BE2C (cell line): Measurements from ENCODE around the gene AAGAB.

Experiments
- DNase-seq: peaks from one replicate; pipeline ENCODE4 v3.0.0-alpha.2; 2020
- H3K27me3 ChIP-seq: fragments of 250-450 bp; sonication (Bioruptor Pico); 2 replicates; pipeline ENCODE4 v1.5.1; 2020; ENCODE audit warnings: mild to moderate bottlenecking
- H3K36me3 ChIP-seq: fragments of 250-450 bp; sonication (Bioruptor Pico); 2 replicates; pipeline ENCODE4 v1.5.1; 2020; ENCODE audit warnings: mild to moderate bottlenecking
- H3K4me1 ChIP-seq: fragments of 250-450 bp; sonication (Bioruptor Pico); 2 replicates; pipeline ENCODE4 v1.5.1; 2020
- H3K4me3 ChIP-seq: 2 replicates; pipeline ENCODE4 v1.5.1; 2011; ENCODE audit warnings: low read depth, low read length
- H3K9me3 ChIP-seq: fragments of 250-450 bp; sonication (Bioruptor Pico); 2 replicates; pipeline ENCODE4 v1.5.1; 2020
- CTCF ChIP-seq: IDR thresholded peaks from 2 replicates; pipeline ENCODE4 v1.5.1; 2012; ENCODE audit warnings: mild to moderate bottlenecking, low read depth, low read length

The AAGAB gene

DNA sequence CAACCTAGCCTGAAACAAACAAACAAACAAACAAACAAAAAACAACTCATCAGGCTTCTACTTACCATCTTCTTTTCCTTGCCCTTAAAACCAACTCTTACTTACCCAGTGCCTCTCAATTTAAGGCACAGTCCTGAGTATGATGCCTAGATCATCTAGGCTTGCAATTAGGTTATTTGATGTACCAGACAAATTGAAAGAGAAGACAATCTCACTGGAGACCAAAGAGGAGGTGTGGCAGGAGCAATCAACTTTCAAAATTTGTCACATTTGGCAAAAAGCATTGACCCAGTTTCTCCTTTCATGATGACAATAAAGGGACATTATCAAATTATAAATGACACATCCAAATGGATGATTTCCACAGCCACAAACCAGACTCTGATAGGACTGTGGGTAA lies 36.0 kb downstream of the AAGAB start:
- no peaks in the 10 kb centered on the region for H3K9me3 ChIP-seq
- DNase-seq = no peak

GRCh38 chr15:67216859-67217258 lies 37.6 kb downstream of the AAGAB start:
- H3K4me3 ChIP-seq = no peak overlapping the region
- no peak for DNase-seq
- TF ChIP-seq CTCF = no peak
- no peaks in the 10 kb centered on the region; the same call in 1 of the 2 replicates for H3K36me3 ChIP-seq
- no peaks in the 10 kb centered on the region for H3K9me3 ChIP-seq
- no peaks in the 10 kb centered on the region for H3K27me3 ChIP-seq
- no peaks in the 10 kb centered on the region for H3K4me1 ChIP-seq

More for the DNA sequence above, 36.0 kb downstream of the AAGAB start:
- no peaks in the 10 kb centered on the region; the same call in 1 of the 2 replicates for H3K36me3 ChIP-seq
- no peak overlapping the region for H3K4me3 ChIP-seq
- H3K27me3 ChIP-seq = no peaks in the 10 kb centered on the region
- TF ChIP-seq CTCF = no peak
- no peaks in the 10 kb centered on the region for H3K4me1 ChIP-seq

- no peaks in the 10 kb centered on the region for H3K27me3 ChIP-seq
- no peaks in the 10 kb centered on the region for H3K9me3 ChIP-seq
- H3K36me3 ChIP-seq = no peaks in the 10 kb centered on the region; the same call in 1 of the 2 replicates
- no peak overlapping the region for H3K4me3 ChIP-seq
- TF ChIP-seq CTCF = no peak
- no peaks in the 10 kb centered on the region for H3K4me1 ChIP-seq
- no peak for DNase-seq
Observed at GRCh38 chr15:67215102-67215501, 39.4 kb downstream of the AAGAB start.

- DNase-seq = no peak
- H3K36me3 ChIP-seq = peaks cover 4% of the 10 kb centered on the region
- no peaks in the 10 kb centered on the region for H3K9me3 ChIP-seq
- H3K4me1 ChIP-seq = no peaks in the 10 kb centered on the region
- no peaks in the 10 kb centered on the region for H3K27me3 ChIP-seq
- H3K4me3 ChIP-seq = no peak overlapping the region
- TF ChIP-seq CTCF = no peak
Observed at GRCh38 chr15:67212684-67213367, 41.6 kb downstream of the AAGAB start.

DNA sequence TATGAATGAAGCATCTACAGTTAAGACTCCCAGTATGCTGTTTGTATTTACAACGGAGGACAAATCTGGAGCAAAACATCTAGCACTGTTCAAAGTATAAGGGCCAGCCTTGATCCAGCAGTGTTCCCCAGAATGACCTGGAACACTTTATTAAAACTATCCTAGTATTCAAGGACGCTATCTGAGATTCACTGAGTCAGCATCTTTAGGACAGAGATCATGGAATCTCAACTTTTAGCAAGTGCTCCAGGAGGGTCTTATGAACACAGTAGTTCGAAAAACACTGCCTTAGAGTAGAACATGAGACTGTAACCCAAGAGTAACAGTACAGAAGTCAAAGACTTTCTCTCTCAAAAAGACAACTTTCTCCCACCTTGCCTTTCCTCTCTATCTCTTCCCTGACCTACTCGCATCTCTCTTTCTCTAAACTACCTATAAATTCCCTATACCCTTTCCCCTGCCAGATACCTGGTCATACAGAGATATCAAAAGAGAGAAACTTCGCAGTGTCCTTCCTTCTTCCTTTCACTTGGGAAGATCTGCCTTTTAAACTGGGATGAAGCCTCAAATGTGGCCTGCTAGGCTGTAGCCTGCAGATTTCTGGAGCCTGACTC lies 43.8 kb downstream of the AAGAB start:
- no peak for DNase-seq
- peaks cover 4% of the 10 kb centered on the region for H3K36me3 ChIP-seq
- H3K9me3 ChIP-seq = no peaks in the 10 kb centered on the region
- H3K4me3 ChIP-seq = no peak overlapping the region
- no peaks in the 10 kb centered on the region for H3K27me3 ChIP-seq
- H3K4me1 ChIP-seq = no peaks in the 10 kb centered on the region
- no peak for TF ChIP-seq CTCF

GRCh38 chr15:67208396-67208795 lies 46.1 kb downstream of the AAGAB start:
- Histone ChIP-seq H3K9me3 (no peaks in the 10 kb centered on the region), H3K27me3 (no peaks in the 10 kb centered on the region), H3K4me3 (no peak overlapping the region), H3K36me3 (peaks cover 4% of the 10 kb centered on the region), H3K4me1 (no peaks in the 10 kb centered on the region)
- TF ChIP-seq CTCF = no peak
- no peak for DNase-seq
